OCI-LY1 (cell line): Measurements from ENCODE around the gene LSAMP.

Source experiments
- CTCF ChIP-seq: fragments of 200-600 bp; sonication (generic), shearing (Covaris generic); IDR thresholded peaks from 2 replicates; pipeline ENCODE4 v1.5.1; 2017; ENCODE audit warnings: mild to moderate bottlenecking, antibody characterized with exemption, low read length, moderate library complexity, mixed read lengths
- EZH2 ChIP-seq: fragments of 200-600 bp; sonication (generic), shearing (Covaris generic); IDR thresholded peaks from 2 replicates; pipeline ENCODE4 v1.8.0; 2017; ENCODE audit warnings: borderline replicate concordance, mixed run types, mild to moderate bottlenecking, antibody characterized with exemption, low read length, moderate library complexity, mixed read lengths

DNA sequence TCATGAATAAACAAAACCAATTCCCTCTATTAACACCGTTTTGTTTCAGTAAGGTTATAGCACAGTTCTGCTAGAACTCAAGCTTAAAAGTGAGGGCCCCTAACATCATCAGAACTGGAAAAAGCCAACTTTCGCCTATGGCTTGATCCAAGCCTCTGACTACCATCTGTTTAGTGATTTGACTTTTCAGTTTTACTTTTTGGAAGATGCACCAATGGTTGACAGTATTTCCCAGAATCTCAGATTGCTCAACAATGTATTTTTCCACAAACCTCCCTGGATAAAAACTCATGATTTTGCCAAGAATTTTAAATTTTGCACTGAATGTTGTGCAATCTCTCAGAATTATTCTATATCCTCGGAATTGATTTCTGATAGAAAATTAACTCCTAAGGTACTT is 190.7 kb downstream of the LSAMP start:
- no peak for TF ChIP-seq CTCF
- TF ChIP-seq EZH2 = no peak
